ENCODE results near the gene VIT.

GRCh38 chr2:36698993-36699392 lies 2.5 kb downstream of the VIT start:
- TF ChIP-seq POLR2AphosphoS5 (IDR thresholded peaks at IDR 0.05; ENCODE audit: low read depth, low read length) (no peak), POLR2A (IDR thresholded peaks at IDR 0.05; ENCODE audit: low read depth, low read length) (no peak)
